BLaER1 treated with 17β-estradiol and CSF1 and Interleukin-3, amounts not matched to agents 10 nM and 100 nM (cell line): ENCODE results near the gene STAMBPL1.
"Not testable (repeated sequence)": the region's sequence is repeated elsewhere in the genome, so short reads cannot be mapped to it uniquely, and the experiment has no call there.

Source experiments
- H3K27ac ChIP-seq, 11 experiments: shearing (Covaris generic); formaldehyde crosslinking; 2 replicates each; pipeline ENCODE4 v1.8.1; 2022
- H3K27me3 ChIP-seq, 11 experiments: shearing (Covaris generic); formaldehyde crosslinking; 2 replicates each; pipeline ENCODE4 v1.8.1; 2022
- H3K36me3 ChIP-seq, 11 experiments: shearing (Covaris generic); formaldehyde crosslinking; 2 replicates each; pipeline ENCODE4 v1.8.1; 2022
- H3K4me1 ChIP-seq, 10 experiments: shearing (Covaris generic); formaldehyde crosslinking; 2 replicates each; pipeline ENCODE4 v1.8.1; 2022
- H3K4me2 ChIP-seq, 11 experiments: shearing (Covaris generic); formaldehyde crosslinking; 2 replicates each; pipeline ENCODE4 v1.8.1; 2022
- H3K4me3 ChIP-seq, 10 experiments: shearing (Covaris generic); formaldehyde crosslinking; 2 replicates each; pipeline ENCODE4 v1.8.1; 2022
- H3K9ac ChIP-seq, 11 experiments: shearing (Covaris generic); formaldehyde crosslinking; 2 replicates each; pipeline ENCODE4 v1.8.1; 2022
- H3K9me3 ChIP-seq, 11 experiments: shearing (Covaris generic); formaldehyde crosslinking; replicated peaks in 1 of 11; 2 replicates each; pipeline ENCODE4 v1.8.1; 2022
- H4K20me1 ChIP-seq, 11 experiments: shearing (Covaris generic); formaldehyde crosslinking; 2 replicates each; pipeline ENCODE4 v1.8.1; 2022
- Cebpa-rat ChIP-seq, 11 experiments: shearing (Covaris generic); IDR thresholded peaks; 2 replicates each; pipeline ENCODE4 v1.8.1; 2022

Gene STAMBPL1

DNA sequence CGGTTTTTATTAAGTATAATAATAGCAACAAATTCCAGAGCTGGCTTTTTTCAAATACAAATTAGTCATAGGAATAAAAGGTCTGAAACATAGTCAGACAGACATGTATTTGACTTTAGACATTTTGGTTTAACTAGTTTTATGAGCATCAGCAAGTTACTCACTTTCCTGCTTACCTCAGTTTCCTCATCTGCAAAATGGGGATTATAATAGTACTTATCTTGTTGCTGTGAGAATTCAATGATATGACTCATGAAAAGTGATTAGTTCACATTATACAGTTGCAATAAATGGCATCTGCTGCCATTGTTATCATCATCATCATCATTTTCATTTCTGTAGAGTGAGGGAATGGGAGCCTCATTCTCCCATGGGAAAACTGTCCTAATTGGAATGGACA lies 39.0 kb downstream of the STAMBPL1 start:
- no peak overlapping the region for H3K4me2 ChIP-seq
- H3K4me3 ChIP-seq: no peak overlapping the region
- H3K9me3 ChIP-seq: peaks cover 0 to 2% (median 0%) of the 10 kb centered on the region in 11 experiments; a peak in 1 of 22 replicates
- no peak for TF ChIP-seq Cebpa-rat (IDR thresholded peaks at IDR 0.05)
- H3K27ac ChIP-seq: no peak overlapping the region
- no peaks in the 10 kb centered on the region for H3K4me1 ChIP-seq
- H3K27me3 ChIP-seq: no peaks in the 10 kb centered on the region
- H4K20me1 ChIP-seq: no peaks in the 10 kb centered on the region
- no peak overlapping the region for H3K9ac ChIP-seq
- peaks cover 0 to 10% (median 0%) of the 10 kb centered on the region in 11 experiments; a peak in 2 of 22 replicates for H3K36me3 ChIP-seq

DNA sequence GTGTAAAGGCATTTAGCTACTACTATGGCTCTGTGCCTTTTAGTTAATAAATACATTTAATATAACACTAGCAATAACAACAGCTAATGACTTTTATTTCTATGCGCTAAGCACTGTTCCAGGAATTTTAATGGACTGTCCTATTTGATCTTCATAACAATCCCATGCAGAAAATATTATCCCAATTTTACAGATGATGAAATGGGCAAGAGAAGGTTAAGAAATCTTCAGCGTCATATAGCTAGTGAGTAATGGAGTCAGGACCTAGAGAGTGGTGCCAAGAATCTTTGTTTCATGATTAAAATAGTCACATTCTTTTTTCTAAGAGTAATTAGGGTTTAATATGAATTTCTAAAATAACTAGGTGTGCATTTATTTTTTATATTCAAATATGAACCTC lies 40.2 kb downstream of the STAMBPL1 start:
- no peaks in the 10 kb centered on the region for H4K20me1 ChIP-seq
- no peaks in the 10 kb centered on the region for H3K27me3 ChIP-seq
- no peak overlapping the region for H3K27ac ChIP-seq
- no peak overlapping the region for H3K9ac ChIP-seq
- H3K4me1 ChIP-seq: no peaks in the 10 kb centered on the region
- H3K4me2 ChIP-seq: no peak overlapping the region
- H3K9me3 ChIP-seq: peaks cover 0 to 12% (median 0%) of the 10 kb centered on the region in 11 experiments; a peak in 1 of 22 replicates
- H3K4me3 ChIP-seq: no peak overlapping the region
- H3K36me3 ChIP-seq: peaks cover 0 to 12% (median 0%) of the 10 kb centered on the region in 11 experiments; a peak in 2 of 22 replicates
- no peak for TF ChIP-seq Cebpa-rat (IDR thresholded peaks at IDR 0.05)

DNA sequence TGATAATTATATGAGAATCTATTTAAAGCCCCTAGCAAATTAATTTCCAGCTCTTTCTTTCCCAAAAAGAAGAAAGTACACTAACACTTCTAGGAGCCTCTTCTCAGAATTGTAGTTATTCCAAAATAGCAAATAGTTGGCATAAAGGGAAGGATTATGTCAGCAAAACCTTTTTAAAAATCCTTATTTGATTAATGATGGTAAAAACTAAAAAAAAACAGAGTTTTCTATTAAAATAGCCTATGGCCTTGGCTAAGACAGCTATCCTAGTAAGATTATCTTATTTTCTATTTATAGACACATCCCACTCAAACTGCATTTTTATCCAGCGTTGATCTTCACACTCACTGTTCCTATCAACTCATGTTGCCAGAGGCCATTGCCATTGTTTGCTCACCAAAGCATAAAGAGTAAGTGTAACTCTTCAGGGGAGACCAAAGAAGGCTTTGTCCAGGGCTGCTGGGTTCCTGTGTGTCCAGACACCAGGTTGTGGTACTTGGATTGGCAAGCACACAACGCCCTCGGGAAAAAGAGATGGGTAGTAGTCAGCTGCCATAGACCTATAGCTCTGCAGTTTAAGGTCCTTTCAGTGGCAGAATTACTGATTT lies 41.0 kb downstream of the STAMBPL1 start:
- Histone ChIP-seq H4K20me1 (no peaks in the 10 kb centered on the region), H3K9me3 (peaks cover 0 to 12% (median 0%) of the 10 kb centered on the region in 11 experiments; a peak in 2 of 22 replicates), H3K36me3 (peaks cover 0 to 12% (median 0%) of the 10 kb centered on the region in 11 experiments; a peak in 6 of 22 replicates), H3K27me3 (no peaks in the 10 kb centered on the region), H3K4me1 (no peaks in the 10 kb centered on the region), H3K4me3 (no peak overlapping the region), H3K9ac (no peak overlapping the region), H3K27ac (no peak overlapping the region), H3K4me2 (no peak overlapping the region)
- TF ChIP-seq Cebpa-rat (IDR thresholded peaks at IDR 0.05): no peak

DNA sequence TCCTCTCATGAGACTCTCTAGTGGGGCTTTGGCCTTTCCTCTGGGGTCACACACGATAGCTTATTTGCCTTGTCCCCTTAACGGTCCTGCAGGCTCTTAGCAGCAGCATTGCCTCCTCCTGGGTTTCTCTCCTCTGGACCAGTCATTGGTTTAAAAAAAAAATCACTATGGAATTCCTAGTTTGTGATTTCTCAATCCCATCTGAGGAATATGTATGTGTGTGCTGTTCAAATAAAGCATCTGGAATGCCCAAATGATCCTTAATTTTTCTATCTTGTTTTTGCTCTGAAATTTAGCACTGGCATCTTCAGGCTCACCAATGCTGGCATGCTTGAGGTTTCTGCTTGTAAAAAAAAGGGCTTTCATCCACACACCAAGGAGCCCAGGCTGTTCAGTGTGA lies 42.0 kb downstream of the STAMBPL1 start:
- Histone ChIP-seq H3K4me1 (no peaks in the 10 kb centered on the region), H4K20me1 (no peaks in the 10 kb centered on the region), H3K36me3 (peaks cover 0 to 13% (median 0%) of the 10 kb centered on the region in 11 experiments; a peak in 6 of 22 replicates), H3K27ac (no peak overlapping the region), H3K9ac (no peak overlapping the region), H3K9me3 (peaks cover 0 to 12% (median 0%) of the 10 kb centered on the region in 11 experiments; a peak in 2 of 22 replicates), H3K4me3 (no peak overlapping the region), H3K4me2 (no peak overlapping the region), H3K27me3 (no peaks in the 10 kb centered on the region)
- no peak for TF ChIP-seq Cebpa-rat (IDR thresholded peaks at IDR 0.05)

DNA sequence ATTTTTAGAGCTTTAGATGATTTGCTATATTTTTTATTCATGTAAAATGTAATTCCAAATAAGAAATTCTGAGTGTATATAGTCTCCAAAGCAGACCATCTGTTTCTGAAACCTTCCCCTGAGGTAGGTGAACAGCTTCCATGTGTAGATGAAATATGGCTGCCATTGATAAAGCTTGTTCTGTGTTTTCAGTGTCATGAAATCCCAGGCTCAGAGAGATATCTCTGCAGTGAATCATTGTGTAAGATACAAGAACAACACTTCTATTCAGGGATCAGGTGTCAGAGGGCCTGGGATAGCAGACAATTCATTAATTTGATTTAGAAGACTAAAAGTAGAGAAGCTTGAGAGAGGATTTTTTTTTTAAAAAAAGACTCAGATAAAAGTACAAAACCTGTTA lies 43.5 kb downstream of the STAMBPL1 start:
- Histone ChIP-seq H3K9ac (no peak overlapping the region), H3K27ac (no peak overlapping the region), H3K4me1 (no peaks in the 10 kb centered on the region), H4K20me1 (no peaks in the 10 kb centered on the region), H3K36me3 (peaks cover 0 to 13% (median 0%) of the 10 kb centered on the region in 11 experiments; a peak in 7 of 22 replicates), H3K27me3 (no peaks in the 10 kb centered on the region), H3K9me3 (peaks cover 0 to 12% (median 0%) of the 10 kb centered on the region in 11 experiments; a peak in 2 of 22 replicates), H3K4me3 (no peak overlapping the region), H3K4me2 (no peak overlapping the region)
- TF ChIP-seq Cebpa-rat (IDR thresholded peaks at IDR 0.05): no peak

DNA sequence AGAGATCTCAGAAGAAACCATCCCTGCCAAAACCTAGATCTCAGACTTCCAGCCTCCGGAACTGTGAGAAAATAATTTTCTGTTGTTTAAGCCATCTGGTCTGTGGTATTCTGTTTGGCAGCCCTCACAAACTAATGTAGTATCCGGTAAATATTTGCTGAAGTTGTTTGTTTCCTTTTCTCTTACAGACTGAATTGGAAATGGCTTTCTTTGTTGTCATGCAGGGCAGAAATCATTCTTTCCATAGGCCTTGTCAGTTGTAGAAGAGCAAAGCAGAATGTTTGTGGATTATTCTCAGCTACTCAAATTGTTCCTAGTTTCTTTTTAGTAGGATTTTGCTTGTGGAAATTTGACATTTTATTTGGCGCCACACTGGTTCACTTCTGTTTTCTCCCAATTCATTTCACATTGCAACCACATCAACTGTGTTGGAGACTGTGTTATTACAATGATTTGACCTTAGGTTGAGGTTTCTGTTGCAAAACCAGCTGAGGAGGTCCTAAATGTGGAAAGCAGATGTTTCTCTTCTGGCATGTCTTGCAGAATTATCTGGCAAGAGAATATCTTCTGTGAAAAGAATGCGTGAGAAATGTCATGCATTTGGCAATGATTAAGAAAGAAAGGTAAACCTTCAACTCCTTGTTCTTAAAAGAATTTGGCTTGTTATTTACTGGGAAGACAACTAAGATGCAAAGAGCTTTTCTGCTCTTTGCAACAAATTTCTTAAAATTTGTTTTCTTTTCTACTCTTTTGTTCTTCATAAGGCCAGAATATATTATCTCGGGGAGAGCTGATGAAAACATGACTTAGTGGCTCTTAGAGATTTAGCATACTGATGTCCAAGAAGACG lies 46.7 kb downstream of the STAMBPL1 start:
- Histone ChIP-seq H3K9me3 (peaks cover 0 to 12% (median 0%) of the 10 kb centered on the region in 11 experiments; a peak in 2 of 22 replicates), H3K9ac (no peak overlapping the region), H3K4me3 (no peak overlapping the region), H3K36me3 (peaks cover 0 to 13% (median 0%) of the 10 kb centered on the region in 11 experiments; a peak in 7 of 22 replicates), H3K4me1 (no peaks in the 10 kb centered on the region), H3K27me3 (no peaks in the 10 kb centered on the region), H4K20me1 (no peaks in the 10 kb centered on the region), H3K4me2 (no peak overlapping the region), H3K27ac (no peak overlapping the region)
- no peak for TF ChIP-seq Cebpa-rat (IDR thresholded peaks at IDR 0.05)

DNA sequence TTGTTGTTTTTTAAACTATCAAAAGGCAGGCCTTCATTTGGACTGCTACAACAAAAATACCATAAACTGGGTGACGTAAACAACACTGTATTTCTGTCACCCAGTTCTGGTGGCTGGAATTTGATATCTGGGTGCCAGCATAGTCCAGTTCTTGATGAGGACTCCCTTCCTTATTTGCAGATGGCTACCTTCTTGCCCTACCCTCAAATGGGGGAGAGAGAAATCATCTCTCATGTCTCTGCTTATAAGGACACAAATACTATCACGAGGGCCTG lies 47.3 kb downstream of the STAMBPL1 start:
- H3K27ac ChIP-seq: no peak overlapping the region
- 0 out of 20 replicates have a peak, but pooled peaks cover 0 to 4% (median 0%) of the 10 kb centered on the region in 10 experiments for H3K4me1 ChIP-seq
- peaks cover 0 to 12% (median 0%) of the 10 kb centered on the region in 11 experiments; a peak in 2 of 22 replicates for H3K9me3 ChIP-seq
- H3K9ac ChIP-seq: no peak overlapping the region
- no peak overlapping the region for H3K4me2 ChIP-seq
- TF ChIP-seq Cebpa-rat (IDR thresholded peaks at IDR 0.05): no peak
- peaks cover 0 to 13% (median 0%) of the 10 kb centered on the region in 11 experiments; a peak in 7 of 22 replicates for H3K36me3 ChIP-seq
- H4K20me1 ChIP-seq: no peaks in the 10 kb centered on the region
- H3K4me3 ChIP-seq: no peak overlapping the region
- no peaks in the 10 kb centered on the region for H3K27me3 ChIP-seq

DNA sequence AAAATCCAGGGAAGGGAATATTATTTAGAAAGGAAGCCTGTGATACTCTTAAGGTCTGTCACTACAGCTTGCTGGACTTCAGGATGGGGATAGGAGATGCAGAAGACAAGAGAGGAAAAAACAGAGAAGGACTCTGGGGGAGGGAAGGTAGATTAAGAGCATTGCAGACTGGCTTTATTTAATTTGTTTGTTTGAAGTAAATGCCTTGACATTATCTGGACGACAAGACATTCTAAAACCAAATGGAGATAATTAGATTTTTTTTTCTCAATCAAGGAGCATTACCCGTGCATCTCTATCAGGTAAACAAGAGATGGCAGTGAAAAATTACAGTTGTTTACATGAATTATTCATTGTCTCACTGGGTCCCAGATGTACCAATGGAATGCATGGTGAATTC lies 48.2 kb downstream of the STAMBPL1 start:
- Histone ChIP-seq H3K4me2 (no peak overlapping the region), H4K20me1 (no peaks in the 10 kb centered on the region), H3K27me3 (no peaks in the 10 kb centered on the region), H3K9ac (no peak overlapping the region), H3K27ac (no peak overlapping the region), H3K9me3 (peaks cover 0 to 12% (median 0%) of the 10 kb centered on the region in 11 experiments; a peak in 2 of 22 replicates), H3K4me3 (no peak overlapping the region), H3K4me1 (0 out of 20 replicates have a peak, but pooled peaks cover 0 to 5% (median 0%) of the 10 kb centered on the region in 10 experiments), H3K36me3 (peaks cover 0 to 13% (median 0%) of the 10 kb centered on the region in 11 experiments; a peak in 7 of 22 replicates)
- no peak for TF ChIP-seq Cebpa-rat (IDR thresholded peaks at IDR 0.05)

DNA sequence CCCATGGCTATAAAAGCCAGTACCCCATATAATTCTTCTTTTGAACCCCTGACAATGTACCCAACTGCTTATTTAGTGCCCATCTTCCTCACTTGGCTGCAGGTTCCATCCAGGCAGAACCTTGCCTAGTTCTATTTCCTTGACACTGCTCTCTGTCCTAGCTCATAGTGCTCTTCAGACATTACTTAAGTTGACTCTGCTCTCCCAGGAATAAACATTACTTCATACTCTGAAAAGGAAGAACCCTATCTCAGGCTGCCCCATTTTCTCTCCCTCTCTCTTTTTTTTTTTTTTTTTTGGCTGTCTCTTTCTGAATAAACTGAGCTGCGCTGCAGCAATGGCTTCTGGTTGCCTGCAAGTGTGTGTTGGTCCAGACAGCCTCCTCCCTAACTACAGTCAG lies 51.5 kb downstream of the STAMBPL1 start:
- H3K27me3 ChIP-seq: no peaks in the 10 kb centered on the region
- H3K9me3 ChIP-seq: no peaks in the 10 kb centered on the region
- no peak overlapping the region for H3K4me2 ChIP-seq
- peaks cover 0 to 3% (median 0%) of the 10 kb centered on the region in 11 experiments; a peak in 1 of 22 replicates for H3K36me3 ChIP-seq
- TF ChIP-seq Cebpa-rat (IDR thresholded peaks at IDR 0.05): no peak
- H3K4me1 ChIP-seq: peaks cover 0 to 10% (median 5%) of the 10 kb centered on the region in 10 experiments; a peak in 16 of 20 replicates
- no peak overlapping the region for H3K9ac ChIP-seq
- H3K4me3 ChIP-seq: no peak overlapping the region
- no peaks in the 10 kb centered on the region for H4K20me1 ChIP-seq
- H3K27ac ChIP-seq: no peak overlapping the region

DNA sequence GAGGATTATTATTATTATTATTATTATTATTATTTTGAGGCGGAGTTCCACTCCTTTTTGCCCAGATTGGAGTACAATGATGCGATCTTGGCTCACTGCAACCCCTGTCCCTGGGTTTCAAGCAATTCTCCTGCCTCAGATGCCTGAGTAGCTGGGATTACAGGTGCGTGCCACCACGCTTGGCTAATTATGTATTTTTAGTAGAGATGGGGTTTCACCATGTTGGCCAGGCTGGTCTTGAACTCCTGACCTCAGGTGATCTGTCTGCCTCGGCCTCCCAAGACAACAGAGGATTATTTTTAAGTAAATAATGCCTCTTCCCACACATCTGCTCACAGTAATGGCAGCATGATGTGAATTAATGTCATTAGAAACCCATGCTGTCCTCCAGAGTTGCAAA lies 52.0 kb downstream of the STAMBPL1 start:
- not testable (repeated sequence) for H3K4me2 ChIP-seq, H3K27me3 ChIP-seq, H3K9ac ChIP-seq, H3K27ac ChIP-seq, H3K36me3 ChIP-seq, H3K4me3 ChIP-seq, H3K9me3 ChIP-seq, H3K4me1 ChIP-seq, H4K20me1 ChIP-seq
